HG02981 (cell line): ENCODE data around the gene FBLN5.

Experiments used
- ATAC-seq: cut with Tn5 transposase; IDR thresholded peaks from one replicate; pipeline ENCODE4 v1.9.1; 2021; ENCODE audit warnings: mild to moderate bottlenecking, moderate library complexity; ENCODE audit not compliant: unreplicated experiment

FBLN5 gene, protein sequence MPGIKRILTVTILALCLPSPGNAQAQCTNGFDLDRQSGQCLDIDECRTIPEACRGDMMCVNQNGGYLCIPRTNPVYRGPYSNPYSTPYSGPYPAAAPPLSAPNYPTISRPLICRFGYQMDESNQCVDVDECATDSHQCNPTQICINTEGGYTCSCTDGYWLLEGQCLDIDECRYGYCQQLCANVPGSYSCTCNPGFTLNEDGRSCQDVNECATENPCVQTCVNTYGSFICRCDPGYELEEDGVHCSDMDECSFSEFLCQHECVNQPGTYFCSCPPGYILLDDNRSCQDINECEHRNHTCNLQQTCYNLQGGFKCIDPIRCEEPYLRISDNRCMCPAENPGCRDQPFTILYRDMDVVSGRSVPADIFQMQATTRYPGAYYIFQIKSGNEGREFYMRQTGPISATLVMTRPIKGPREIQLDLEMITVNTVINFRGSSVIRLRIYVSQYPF

DNA sequence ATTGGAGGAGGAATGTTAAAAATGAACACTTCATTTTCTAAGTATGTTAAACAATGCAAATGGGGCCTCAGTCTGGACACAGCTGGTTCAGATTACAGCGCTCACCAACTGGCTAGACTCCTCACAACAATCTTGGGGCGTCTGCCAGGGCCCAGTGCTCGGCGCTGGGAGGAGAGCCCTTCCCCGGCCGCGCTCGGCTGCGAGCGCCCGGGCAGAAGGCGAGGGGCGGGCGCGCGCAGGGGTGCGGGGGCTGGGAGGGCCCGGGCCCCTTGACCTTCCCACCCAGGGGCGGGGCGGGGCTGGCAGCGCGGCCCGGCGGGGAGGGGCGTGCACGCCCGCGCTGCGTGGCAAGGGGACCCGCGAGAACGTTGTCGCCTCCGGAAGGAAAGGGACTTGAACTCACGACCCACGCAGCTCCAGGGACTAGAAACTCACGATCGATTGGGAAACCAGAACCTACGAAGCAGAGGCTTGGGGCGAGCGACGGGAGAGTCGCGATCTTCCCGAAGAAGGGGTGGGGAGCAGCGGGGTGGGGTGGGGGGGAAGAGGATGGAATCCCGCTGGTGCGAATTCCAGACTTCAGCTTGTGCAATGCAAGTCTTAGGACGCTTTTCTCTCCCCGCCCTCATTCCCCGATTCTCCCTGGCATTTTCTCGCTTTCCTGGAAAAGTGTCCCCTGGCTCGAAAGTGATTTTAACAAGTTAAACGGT is at the start of gene FBLN5:
FBLN5 (minus strand) TSS at position 220 of the 710 bp plus-strand sequence. CDS start 465 bp downstream, outside the sequence.
- no peak for ATAC-seq

DNA sequence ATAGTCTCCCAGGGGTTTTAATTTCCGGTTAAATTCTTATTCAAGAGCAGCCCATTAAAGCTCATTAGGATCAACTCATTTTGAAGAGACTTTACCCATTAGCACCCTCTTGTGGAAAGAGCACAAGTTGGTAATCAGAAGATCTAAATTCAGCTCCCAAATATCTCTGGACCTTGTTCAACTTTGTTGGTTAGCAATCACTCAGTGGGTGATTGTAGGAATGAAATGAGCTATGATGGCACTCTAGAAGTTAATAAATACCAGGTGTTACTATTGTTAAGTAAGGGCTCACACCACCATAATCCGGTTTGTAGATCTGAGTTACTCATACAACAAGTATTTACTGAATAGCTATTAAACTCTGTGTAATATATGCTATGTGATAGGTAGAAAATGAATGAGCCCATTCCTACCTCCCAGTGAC is 49.5 kb upstream of the FBLN5 start:
- no peak for ATAC-seq

DNA sequence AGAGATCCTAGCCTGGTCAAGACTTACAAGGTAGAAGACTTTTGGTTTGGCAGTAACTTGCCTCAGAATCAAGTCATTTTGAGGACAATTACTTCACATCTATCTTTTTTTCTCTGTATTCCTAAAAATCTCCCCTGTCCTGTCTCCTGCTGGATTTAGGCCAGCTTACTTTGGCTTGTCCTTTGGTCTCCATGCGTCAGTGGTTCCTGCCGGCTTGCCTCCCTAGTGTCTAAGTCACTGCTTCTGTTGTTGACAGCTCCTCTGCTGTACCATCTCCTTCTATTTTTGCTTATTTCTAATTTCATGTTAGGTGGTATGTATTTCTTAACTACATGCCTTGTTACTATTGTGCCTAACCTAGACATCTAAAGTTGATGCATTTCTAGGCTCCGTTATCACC is 39.7 kb upstream of the FBLN5 start:
- no peak for ATAC-seq

DNA sequence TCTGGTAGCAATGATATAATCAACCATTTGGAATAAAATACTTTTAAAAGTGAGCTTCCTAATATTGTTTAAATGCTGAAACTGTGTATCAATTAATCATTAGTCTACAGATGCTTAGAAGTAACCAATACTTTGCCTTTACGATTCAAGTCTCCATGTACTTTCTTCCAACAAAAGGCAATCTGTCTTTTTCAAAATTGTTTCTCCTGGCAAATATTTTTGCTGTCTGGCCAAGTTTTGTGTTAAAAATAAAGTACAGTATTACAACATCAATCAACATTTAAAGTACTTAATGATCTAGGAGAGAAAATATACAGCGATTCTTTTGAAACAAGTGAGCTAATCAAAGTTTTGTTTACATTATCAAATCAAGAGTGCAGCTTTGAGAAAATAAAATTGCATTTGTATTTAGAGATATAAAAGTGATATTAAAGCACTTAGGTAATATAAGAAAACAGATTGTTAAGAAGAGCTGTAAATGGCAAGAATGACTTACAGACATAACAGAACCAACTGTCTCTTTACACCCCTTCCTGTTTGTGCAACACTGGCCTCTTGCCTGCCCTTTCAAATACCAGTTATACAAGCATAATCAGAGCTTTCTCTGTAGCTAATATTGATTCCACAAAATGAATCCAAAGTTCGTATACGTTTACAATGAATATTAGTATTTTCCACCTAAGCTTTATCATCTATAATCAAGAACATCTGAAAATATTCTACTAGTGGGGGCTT is 38.2 kb upstream of the FBLN5 start:
- ATAC-seq: no peak

DNA sequence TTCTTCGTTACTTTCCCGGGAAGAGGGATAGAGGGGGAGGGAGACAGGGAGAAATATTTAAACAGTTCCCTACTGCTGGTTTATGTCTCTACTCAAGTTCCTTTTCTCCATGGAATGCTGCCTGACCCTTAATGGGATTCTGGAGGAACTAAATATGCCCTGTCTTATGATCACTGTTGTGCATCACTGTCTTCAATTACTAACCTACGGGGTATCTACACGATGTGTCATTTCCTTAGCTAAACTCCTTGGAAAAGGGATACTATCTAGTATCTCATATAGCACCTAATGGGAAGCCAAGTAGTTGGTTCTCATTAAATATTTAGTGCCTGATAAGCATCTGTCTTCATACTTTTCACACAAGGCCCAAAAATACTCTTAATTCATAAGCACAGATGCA is 37.5 kb upstream of the FBLN5 start:
- no peak for ATAC-seq

DNA sequence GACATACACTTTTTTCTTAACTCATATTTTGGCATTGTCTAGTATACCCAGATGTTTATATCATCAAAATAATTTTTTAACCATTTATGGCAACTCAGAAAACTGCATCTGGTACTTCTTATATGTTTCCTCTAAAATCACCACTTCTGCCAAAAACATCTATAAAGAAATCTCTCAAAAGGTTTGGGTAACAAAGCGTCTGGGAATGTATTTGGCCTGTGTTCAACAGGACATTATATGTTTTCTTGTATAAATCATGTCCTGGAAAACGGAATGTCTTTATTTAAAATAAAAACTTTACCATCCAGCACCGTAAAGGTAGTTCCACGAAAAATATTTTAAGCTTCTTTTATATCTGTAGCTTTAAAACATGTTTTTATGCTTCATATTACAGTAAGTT is 36.1 kb upstream of the FBLN5 start:
- no peak for ATAC-seq

DNA sequence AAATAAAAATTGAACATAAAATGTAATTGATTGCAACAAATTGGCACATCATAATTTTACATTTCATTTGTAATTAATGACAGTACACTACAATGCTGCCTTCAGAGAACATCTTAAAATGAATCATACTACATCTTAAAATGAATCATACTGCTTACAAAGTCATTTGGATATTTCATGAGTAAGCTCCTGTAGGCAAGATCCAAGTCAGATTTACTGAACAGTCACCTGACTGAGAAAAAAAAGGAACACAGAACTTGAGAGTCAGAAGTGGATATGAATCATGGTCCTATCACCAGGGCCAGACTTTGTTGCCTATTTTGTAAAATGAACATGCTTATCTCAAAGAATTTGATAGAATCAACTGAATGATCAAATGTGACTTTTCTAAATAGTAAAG is 32.7 kb upstream of the FBLN5 start:
- ATAC-seq: peak; percentile 84

DNA sequence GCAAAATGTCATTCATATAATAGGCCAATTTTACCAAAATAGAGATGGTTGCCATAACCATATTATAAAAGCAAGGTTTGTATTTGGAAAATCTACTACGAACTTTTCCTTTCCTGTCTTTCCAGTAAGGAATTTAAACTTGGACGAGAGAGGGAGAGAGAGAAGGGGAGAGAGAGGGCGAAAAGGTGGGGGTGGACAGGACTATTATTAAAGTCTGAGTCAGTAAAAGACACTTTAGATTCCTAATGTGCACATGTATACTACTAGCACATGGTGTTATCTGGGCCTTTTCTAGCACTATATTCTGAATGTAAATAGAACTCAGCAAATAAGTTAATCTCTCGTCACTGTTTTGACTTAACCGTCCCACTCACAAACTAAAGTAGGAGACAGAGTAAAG is 30.4 kb upstream of the FBLN5 start:
- ATAC-seq: no peak

DNA sequence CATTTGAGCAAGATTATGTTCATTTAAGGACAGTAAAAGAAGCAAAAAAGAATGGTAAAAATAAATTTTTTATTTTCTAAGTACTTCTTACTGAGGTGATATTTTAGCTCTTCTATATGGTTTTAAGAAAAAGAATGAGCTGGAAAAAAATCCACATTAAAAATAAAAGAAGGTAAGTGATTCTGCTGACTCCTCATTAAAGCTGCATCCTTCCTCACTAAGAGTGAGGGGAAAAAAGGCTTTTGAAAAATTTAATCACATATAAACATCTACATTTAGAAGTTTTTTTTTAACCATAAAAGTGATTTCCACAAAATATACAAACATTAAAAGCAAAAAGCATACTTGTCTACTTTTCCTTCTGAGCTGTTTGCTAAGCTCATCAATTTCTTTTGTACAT is 28.3 kb upstream of the FBLN5 start:
- ATAC-seq: no peak

DNA sequence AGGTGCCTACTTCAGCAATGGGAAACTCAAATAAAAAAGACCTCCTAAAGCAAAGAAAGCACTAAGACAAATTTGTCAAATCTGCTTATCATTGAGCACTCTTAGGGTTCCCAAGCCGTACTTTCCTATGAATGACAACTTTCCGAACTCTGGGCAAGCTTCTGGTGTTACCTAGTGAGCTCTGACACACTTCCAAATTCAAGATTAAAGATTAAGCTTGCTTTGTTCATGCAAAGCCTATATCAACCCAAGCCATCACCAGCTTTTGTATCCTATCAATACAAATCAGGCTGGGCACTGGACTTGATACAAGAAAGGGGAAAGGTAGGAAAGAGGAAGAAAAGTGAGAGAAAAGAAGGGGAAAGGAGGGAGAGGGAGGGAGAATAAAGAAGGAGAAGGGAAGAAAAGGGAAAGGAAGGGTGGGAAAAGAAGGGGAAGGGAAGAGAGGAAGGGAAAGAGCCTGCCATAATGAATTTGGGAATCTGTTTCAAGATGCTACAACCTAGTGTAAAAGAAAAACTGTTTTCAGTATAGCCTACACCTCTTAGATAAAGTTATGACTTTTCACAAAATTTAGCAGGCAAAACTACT is 23.8 kb upstream of the FBLN5 start:
- ATAC-seq: no peak

DNA sequence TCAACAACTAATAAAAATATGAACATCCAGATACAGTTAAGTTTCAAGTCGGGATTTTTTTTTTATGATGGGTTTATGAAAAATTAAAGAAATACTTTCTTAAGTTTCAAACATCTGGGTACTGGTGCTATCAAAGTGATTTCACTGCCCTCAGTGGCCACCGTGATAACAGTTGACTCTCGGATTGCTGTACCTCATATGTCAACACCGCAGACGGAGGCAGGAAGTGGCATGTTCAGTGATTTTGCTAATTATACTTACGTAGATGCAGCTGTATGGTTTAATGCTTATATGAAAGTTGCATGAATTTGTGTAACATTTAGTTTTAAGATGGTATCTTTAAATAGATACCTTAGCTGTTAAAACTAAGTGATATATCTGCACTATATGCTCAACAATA is 20.8 kb upstream of the FBLN5 start:
- ATAC-seq: no peak

DNA sequence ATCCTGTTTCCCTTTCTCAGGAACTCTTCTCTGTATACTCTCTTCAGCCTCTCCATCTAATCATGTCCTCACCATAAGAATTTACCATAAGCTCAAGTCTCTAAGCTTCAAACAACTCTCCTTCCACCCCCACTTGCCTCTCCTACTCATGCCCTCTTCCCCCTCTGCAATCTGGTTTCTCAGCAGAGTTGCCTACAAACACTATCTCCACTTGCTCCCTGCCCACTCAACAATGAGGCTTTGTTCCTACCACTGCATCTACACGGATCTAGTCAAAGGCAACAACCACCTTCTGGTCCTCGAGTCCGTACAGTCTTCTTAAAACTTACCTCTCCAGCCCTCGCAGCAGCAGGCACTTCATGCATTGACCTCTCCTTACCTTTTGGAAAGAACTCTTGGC is 17.2 kb upstream of the FBLN5 start:
- ATAC-seq: no peak

DNA sequence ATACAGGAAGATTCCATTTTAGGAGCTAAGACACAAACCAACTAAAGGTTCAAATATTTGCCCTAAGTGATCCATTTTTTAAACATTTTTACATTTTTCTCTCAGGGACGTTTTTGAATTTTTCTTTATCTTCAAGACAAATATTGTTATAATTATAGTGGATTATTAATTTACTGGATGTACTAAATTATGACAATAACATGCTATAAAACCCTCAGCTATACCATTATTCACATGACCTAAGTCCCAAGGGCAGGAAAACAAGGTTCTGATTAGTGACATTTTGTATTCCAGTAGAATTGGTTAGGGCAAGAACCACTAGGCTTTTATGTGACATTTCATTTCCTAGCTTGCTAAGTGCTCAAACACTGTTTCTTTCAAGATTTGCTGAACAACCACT is 16.5 kb upstream of the FBLN5 start:
- ATAC-seq: no peak

DNA sequence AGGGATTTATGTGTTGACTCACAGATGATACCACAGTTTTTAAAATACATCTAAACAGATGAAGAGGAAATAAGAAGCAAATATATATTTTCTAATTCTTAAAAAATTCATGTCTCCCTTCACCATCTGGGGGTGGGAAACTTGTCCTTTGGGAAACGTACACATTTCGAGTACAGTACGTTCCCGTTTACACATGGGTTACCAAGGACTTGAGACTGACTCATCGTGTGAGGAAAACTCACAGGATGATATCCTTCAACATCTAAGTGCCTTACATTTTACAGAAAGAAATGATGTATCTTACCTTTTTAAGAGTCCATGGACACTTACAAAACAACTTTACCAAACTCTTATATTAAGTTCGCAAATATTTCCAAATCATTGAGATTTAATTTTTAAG is 16.0 kb upstream of the FBLN5 start:
- no peak for ATAC-seq

DNA sequence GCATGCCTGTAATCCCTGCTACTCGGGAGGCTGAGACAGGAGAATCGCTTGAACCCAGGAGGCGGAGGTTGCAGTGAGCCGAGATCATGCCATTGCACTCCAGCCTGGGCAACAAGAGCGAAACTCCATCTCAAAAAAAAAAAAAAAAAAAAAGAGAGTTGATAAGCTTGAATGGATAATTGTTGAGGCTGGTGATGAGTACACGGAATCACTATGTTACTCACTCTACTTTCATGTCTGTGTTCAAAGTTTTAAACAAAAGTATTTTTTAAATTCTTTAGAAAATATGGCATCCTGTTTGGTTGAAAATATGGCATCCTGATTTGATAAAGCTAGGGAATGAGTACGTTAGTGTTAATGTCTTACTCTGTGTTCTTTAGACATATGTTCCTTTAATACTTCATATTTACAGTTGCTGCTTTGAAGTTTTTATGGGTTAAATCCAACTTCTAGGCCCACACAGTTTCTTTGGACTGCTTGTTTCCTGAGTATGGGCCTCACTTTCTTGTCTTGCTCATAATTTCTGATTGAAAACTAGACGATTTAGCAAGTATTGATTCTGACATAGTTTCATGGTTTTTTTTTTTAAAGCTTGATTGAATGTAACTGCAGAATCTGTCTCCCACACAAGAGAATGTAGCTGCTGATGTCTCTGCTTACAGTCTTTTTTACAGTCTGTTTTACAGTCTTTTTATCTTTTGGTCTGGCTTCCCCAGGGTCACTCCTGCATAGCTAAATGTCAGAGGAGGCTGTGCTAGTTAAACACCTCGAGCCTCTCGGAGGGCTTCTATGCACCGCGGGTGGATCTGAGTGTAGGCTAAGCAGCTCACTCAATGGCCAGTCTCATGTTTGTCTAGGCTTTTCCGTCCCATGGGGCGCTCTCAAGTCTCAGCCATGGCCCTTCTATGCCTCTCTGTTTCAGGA is 14.1 kb upstream of the FBLN5 start:
- ATAC-seq: no peak

DNA sequence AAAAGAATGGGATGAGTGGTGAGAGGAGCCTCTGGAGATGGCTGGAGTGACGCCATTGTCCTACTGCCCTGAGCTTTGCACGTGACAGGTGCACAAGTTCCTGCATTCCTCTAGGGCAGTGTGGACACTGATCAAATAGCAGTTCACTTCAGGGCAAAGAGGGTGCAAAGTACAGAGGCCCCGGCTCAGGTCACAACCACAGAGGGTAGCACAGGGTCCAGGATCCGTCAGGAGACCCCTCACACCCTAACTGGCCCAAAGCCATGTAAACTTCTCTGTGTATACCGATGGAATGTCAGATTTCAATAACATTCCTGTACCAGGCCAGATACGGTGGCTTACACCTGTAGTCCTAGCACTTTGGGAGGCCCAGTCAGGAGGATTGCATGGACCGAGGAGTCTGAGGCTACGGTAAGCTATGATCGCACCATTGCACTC is 10.4 kb upstream of the FBLN5 start:
- no peak for ATAC-seq

DNA sequence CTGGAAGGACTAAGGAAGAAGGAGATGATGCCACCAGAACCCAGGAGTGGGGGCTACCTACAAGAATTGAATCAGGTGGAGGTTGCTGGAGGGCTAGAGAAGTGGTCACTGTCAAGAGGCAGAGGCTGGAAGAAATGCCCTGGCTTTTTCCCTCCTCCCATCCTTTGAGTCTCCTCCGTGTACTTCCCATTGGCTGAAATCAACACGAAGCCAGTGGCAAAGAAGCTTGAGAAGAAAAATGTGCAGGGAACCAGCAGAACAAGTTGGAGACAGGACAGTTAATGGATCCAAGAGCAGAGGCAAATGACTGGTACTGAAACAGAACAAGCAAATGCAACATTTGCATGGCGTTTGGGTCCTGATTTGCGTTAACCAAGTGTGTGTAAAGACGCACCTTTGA is 9.1 kb upstream of the FBLN5 start:
- ATAC-seq: no peak

DNA sequence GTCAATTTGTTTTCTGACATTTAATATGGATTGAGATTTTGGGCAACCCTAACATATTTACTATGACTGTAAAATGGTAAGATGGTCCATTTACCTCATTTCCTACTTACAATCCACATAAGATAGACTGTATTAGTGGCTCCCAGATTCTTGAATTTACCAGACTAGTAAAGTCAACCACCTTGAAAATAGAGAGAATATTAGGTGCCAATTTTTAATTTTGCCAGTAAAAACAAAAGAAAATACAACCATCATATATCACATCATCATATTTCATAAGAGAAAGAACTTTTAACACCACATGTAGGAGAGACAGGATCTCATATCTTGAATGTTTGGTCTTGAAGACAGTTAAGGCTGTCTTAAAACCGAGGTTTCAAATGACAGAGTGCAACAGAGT is 7.7 kb upstream of the FBLN5 start:
- no peak for ATAC-seq

DNA sequence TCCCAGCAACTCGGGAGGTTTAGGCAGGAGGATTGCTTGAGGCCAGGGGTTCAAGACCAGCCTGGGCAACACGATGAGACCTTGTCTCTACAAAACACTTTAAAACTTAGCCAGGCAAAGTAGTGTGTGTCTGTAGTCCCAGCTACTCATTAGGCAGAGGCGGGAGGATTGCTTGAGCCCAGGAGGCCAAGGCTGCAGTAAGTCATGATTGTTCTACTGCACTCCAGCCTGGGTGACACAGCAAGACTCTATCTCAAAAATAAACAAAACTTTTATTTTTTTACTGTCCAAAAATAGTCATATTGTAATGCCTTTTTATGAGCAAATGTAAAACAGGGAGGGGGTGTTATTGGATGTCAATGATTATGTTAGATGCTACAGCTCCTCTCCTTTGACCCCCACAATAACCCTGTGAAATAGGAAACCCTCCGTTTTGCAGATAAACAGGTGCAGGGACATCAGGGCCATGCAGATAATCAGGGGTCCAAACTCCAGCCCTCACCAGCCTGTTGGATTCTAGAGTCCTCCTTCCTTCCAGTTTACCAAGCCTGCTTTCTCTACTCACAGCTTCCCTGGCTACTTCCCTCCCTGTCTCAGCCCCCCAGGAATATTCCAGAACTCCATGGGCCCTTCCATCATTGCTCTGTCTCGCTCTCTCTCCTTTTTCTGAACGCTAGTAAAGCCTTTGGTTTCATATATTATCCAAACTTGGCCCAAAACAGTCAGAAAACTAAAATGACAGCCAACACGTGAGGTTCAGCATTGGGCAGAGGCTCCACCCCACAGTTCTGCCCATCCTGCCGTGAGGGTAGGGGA is 5.9 kb upstream of the FBLN5 start:
- no peak for ATAC-seq
